HG03175 (cell line): ENCODE measurements around the gene DUSP10.

Source experiments
- ATAC-seq: cut with Tn5 transposase; IDR thresholded peaks from one replicate; pipeline ENCODE4 v1.9.1; 2021; ENCODE audit warnings: mild to moderate bottlenecking, moderate library complexity; ENCODE audit not compliant: unreplicated experiment

DUSP10 gene

GRCh38 chr1:221741703-221742554, at the start of gene DUSP10:
Gene DUSP10 (minus strand): TSS chr1:221742089. CDS start chr1:221739744, 2,345 bp downstream.
- peak; percentile 81 for ATAC-seq

- ATAC-seq: no peak
Measured at GRCh38 chr1:221788466-221788865, 46.6 kb upstream of the DUSP10 start.

GRCh38 chr1:221786647-221787046, 44.8 kb upstream of the DUSP10 start:
- no peak for ATAC-seq

- no peak for ATAC-seq
Measured at GRCh38 chr1:221783936-221784335, 42.0 kb upstream of the DUSP10 start.

- ATAC-seq: no peak
Measured at GRCh38 chr1:221783437-221783836, 41.5 kb upstream of the DUSP10 start.

GRCh38 chr1:221782970-221783369, 41.1 kb upstream of the DUSP10 start:
- ATAC-seq: no peak

GRCh38 chr1:221782477-221782876, 40.6 kb upstream of the DUSP10 start:
- ATAC-seq: no peak

GRCh38 chr1:221781102-221781755, 39.3 kb upstream of the DUSP10 start:
- no peak for ATAC-seq

- ATAC-seq: no peak
Measured at GRCh38 chr1:221780175-221780574, 38.3 kb upstream of the DUSP10 start.

- ATAC-seq: no peak
Measured at GRCh38 chr1:221779771-221780170, 37.9 kb upstream of the DUSP10 start.

- ATAC-seq: peak; percentile 34
Measured at GRCh38 chr1:221778535-221779142, 36.8 kb upstream of the DUSP10 start.

GRCh38 chr1:221778125-221778524, 36.2 kb upstream of the DUSP10 start:
- peak; percentile 37 for ATAC-seq

- ATAC-seq: peak; percentile 62
Measured at GRCh38 chr1:221777431-221778072, 35.7 kb upstream of the DUSP10 start.

GRCh38 chr1:221776495-221777301, 34.8 kb upstream of the DUSP10 start:
- peak; percentile 41 for ATAC-seq

GRCh38 chr1:221775206-221775605, 33.3 kb upstream of the DUSP10 start:
- ATAC-seq: no peak

GRCh38 chr1:221774054-221774842, 32.4 kb upstream of the DUSP10 start:
- ATAC-seq: no peak

- no peak for ATAC-seq
Measured at GRCh38 chr1:221773383-221773782, 31.5 kb upstream of the DUSP10 start.

GRCh38 chr1:221772117-221772516, 30.2 kb upstream of the DUSP10 start:
- ATAC-seq: no peak

GRCh38 chr1:221768444-221769066, 26.7 kb upstream of the DUSP10 start:
- no peak for ATAC-seq
